ENCODE results near the gene WNT9A. TPM values are rescaled to one million over a fixed set of nuclear protein-coding genes. Genes with fewer than 3 reads are reported as not detected.

Gene WNT9A
- polyA plus RNA-seq, 1 of the 3 experiments (the other 2 are of a cell fraction), result 0.31 TPM

- POLR2A ChIA-PET, result no interaction called here
- H3K4me2 ChIP-seq, result no peak overlapping the region
These were observed 9.9 kb downstream of the WNT9A start for GRCh38 chr1:227937838-227938145.

GRCh38 chr1:227937031-227937837 is 10.5 kb downstream of the WNT9A start:
- CTCF ChIA-PET, result interaction anchor here (0.9 to 1.1 kb wide), 3 partner anchors 11 to 67 kb away, joined by 3 to 4 read pairs (median 3); no protein-coding TSS in a partner anchor
- TF ChIP-seq CHD2 (IDR thresholded peaks at IDR 0.05; ENCODE audit: low read length, partially characterized antibody) (no peak), MXI1 (IDR thresholded peaks at IDR 0.05; ENCODE audit: low read depth, low read length) (no peak), RAD21 (IDR thresholded peaks at IDR 0.05; ENCODE audit: low read length) (no peak), YY1 (IDR thresholded peaks at IDR 0.05; ENCODE audit: low read depth) (no peak), NRF1 (IDR thresholded peaks at IDR 0.05; ENCODE audit: low read depth, low read length) (no peak), GATA2 (CRISPR knock-in tag; IDR thresholded peaks at IDR 0.05) (no peak), USF1 (IDR thresholded peaks at IDR 0.05; ENCODE audit: borderline replicate concordance, low read depth) (no peak), SMC3 (IDR thresholded peaks at IDR 0.05; ENCODE audit: low read depth, low read length) (no peak), ELF1 (IDR thresholded peaks at IDR 0.05) (no peak), JUND (IDR thresholded peaks at IDR 0.05) (no peak), NFIC (IDR thresholded peaks at IDR 0.05; ENCODE audit: borderline replicate concordance) (no peak), GABPA (IDR thresholded peaks at IDR 0.05; ENCODE audit: low read depth) (no peak), FOXJ3 (CRISPR knock-in tag; IDR thresholded peaks at IDR 0.05) (no peak), REST (IDR thresholded peaks at IDR 0.05; ENCODE audit: low read depth, low read length) (no peak), PBX3 (IDR thresholded peaks at IDR 0.05) (no peak), FOSL2 (IDR thresholded peaks at IDR 0.05; ENCODE audit: borderline replicate concordance, low read depth) (no peak), EZH2phosphoT487 (IDR thresholded peaks at IDR 0.05; ENCODE audit: borderline replicate concordance, low read depth) (no peak)
- Histone ChIP-seq H3K36me3 (replicated peaks in 1 of 2; ENCODE audit: control insufficient read depth in 1 of 2, insufficient read depth in 2 of 2, low read length in 1 of 2) (no peaks in the 10 kb centered on the region), H3K9me3 (no peaks in the 10 kb centered on the region), H3K9me2 (no peaks in the 10 kb centered on the region), H2AFZ (ENCODE audit: low read depth) (no peak overlapping the region), H3K4me3 (ENCODE audit: low read depth in 2 of 2, low read length in 1 of 2) (no peak overlapping the region), H3K4me1 (ENCODE audit: control insufficient read depth in 1 of 2, insufficient read depth in 2 of 2, low read depth in 1 of 2, low read length in 1 of 2) (no peaks in the 10 kb centered on the region), H3K4me2 (no peak overlapping the region), H3K27me3 (ENCODE audit: insufficient read depth) (no peaks in the 10 kb centered on the region), H3K9ac (no peak overlapping the region), H3K79me2 (ENCODE audit: insufficient read depth) (no peaks in the 10 kb centered on the region), H3F3A (replicated peaks; ENCODE audit: insufficient read depth) (peaks cover 11% of the 10 kb centered on the region), H3K27ac (ENCODE audit: low read depth in 2 of 2, low read length in 1 of 2) (no peak overlapping the region), H4K20me1 (ENCODE audit: insufficient read depth) (no peaks in the 10 kb centered on the region)
- WGBS (ENCODE audit: low lambda C conversion rate), result 70% methylated on average over 17 of the region's 20 CpGs
- no peak for DNase-seq
- POLR2A ChIA-PET, result no interaction called here

More at GRCh38 chr1:227937838-227938145, 9.9 kb downstream of the WNT9A start:
- Histone ChIP-seq H3K27me3 (ENCODE audit: insufficient read depth) (no peaks in the 10 kb centered on the region), H3K36me3 (replicated peaks in 1 of 2; ENCODE audit: control insufficient read depth in 1 of 2, insufficient read depth in 2 of 2, low read length in 1 of 2) (no peaks in the 10 kb centered on the region), H3K4me3 (ENCODE audit: low read depth in 2 of 2, low read length in 1 of 2) (no peak overlapping the region), H3K9ac (no peak overlapping the region), H3K79me2 (ENCODE audit: insufficient read depth) (no peaks in the 10 kb centered on the region), H3K27ac (ENCODE audit: low read depth in 2 of 2, low read length in 1 of 2) (no peak overlapping the region), H3K9me2 (no peaks in the 10 kb centered on the region), H2AFZ (ENCODE audit: low read depth) (no peak overlapping the region), H3F3A (replicated peaks; ENCODE audit: insufficient read depth) (peaks cover 11% of the 10 kb centered on the region), H3K9me3 (no peaks in the 10 kb centered on the region), H3K4me1 (ENCODE audit: control insufficient read depth in 1 of 2, insufficient read depth in 2 of 2, low read depth in 1 of 2, low read length in 1 of 2) (no peaks in the 10 kb centered on the region), H4K20me1 (ENCODE audit: insufficient read depth) (no peaks in the 10 kb centered on the region)
- DNase-seq, result no peak
- TF ChIP-seq GABPA (IDR thresholded peaks at IDR 0.05; ENCODE audit: low read depth), result no peak
- no peak for TF ChIP-seq RFX5 (IDR thresholded peaks at IDR 0.05; ENCODE audit: low read length)
- no peak for TF ChIP-seq TEAD4 (IDR thresholded peaks at IDR 0.05; ENCODE audit: borderline replicate concordance, insufficient read depth)
- no peak for TF ChIP-seq CHD2 (IDR thresholded peaks at IDR 0.05; ENCODE audit: low read length, partially characterized antibody)
- TF ChIP-seq PBX3 (IDR thresholded peaks at IDR 0.05), result no peak
- no peak for TF ChIP-seq POLR2AphosphoS5 (IDR thresholded peaks at IDR 0.05; ENCODE audit: low read depth, low read length)
- no peak for TF ChIP-seq MXI1 (IDR thresholded peaks at IDR 0.05; ENCODE audit: low read depth, low read length)
- TF ChIP-seq RCOR1 (IDR thresholded peaks at IDR 0.05; ENCODE audit: low read length), result no peak
- TF ChIP-seq EZH2phosphoT487 (IDR thresholded peaks at IDR 0.05; ENCODE audit: borderline replicate concordance, low read depth), result no peak
- WGBS (ENCODE audit: low lambda C conversion rate), result 60% methylated on average over 1 of the region's 7 CpGs
- CTCF ChIA-PET, result no interaction called here

All from SK-N-SH (cell line).